Measurements from ENCODE around the gene INTS1.
A peak's percentile ranks its signal among the peaks of the same experiment; 100 is the strongest.

The INTS1 gene

DNA sequence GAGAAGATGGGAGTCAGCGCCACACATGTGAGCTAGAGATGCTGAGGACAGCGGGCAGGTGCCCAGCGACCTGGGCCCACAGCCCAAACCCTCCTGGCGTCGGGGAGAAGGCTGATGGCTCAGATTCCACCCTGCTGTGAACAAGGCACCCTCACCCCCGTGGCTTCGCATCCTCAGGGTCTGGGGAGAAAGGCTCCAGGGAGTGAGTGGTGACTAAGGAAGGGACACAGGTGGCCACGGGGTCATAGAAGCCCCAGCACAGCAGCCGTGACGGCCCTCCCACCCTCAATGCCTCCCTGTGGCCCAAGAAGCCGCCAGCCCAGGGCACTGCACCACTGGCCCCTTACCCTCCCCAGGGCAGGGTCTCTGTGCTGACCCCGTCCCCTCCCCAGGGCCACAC, 19.6 kb downstream of the INTS1 start:
- CTCF ChIA-PET = no interaction called here
- Mint-ChIP-seq H3K27me3 (no peaks in the 10 kb centered on the region), H3K36me3 (peaks cover 25% of the 10 kb centered on the region), H3K4me3 (no peak overlapping the region), H3K4me1 (no peaks in the 10 kb centered on the region), H3K27ac (no peak overlapping the region), H3K9me3 (no peaks in the 10 kb centered on the region)
- DNase-seq = no peak

DNA sequence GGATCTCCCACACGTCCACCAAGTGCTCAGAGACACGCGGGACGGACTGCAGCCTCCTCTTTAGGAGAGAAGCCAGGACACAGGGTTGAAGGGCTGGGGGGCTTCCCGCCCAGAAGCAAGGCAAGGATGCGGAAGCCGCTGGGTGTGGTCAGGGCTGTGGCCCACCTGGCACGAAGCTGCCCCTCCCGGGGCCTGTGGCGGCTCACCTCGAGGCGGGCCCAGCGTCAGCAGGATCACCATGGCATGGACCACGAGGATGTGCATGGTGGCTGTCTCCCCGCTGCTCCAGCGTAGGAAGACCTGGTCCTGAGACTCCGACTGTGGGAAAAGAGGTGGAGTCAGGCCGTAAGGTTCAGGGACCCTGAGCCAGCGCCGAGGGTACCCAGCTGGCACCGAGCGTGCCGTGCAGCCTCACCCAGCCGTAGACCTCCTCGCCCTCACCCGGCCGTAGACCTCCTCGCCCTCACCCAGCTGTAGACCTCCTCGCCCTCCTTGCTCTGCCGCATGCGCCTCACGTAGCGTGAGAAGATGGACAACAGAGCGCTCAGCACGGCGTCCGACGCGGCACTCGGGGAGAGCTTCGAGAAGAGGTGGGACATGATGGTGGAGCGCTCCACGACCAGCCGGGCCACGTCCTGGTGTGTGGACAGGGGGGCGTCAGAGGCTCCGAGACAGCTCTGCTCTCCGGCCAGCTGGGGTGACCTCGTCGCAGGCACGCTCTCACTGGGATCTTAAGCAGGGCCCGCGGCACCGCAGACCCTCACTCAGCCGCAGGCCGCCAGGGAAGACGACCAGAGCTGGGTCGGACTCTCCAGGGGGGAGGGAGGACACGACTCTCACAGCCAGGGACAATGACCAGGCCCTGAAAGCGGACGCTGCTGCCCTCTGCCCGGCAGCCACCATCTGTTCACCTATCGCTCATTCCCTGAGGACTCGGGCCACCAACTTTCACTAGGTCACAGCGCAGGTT, 20.4 kb downstream of the INTS1 start:
- Mint-ChIP-seq H3K27me3 (no peaks in the 10 kb centered on the region), H3K4me1 (no peaks in the 10 kb centered on the region), H3K27ac (no peak overlapping the region), H3K36me3 (peaks cover 22% of the 10 kb centered on the region), H3K9me3 (no peaks in the 10 kb centered on the region), H3K4me3 (no peak overlapping the region)
- CTCF ChIA-PET = no interaction called here
- no peak for DNase-seq

DNA sequence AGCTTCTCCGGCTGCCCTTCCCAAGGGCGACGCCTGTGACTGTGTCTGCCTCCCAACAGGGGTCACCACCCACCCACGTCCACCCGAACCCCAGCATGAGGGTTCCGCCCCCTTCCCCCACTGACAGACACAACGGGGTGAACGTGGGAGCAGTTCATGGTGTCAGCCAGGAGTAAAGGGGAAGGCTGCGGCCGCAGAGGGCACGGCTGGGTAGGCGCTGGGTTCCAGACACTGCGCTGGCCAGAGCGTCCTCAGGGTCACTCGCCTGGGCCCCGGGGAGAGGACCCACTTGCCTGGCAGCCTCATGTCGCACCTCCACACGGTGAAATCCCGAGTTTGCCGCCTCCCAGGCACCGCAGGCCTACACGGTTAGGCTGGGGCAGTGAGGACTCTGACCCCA, 21.1 kb downstream of the INTS1 start:
- no peaks in the 10 kb centered on the region for H3K9me3 Mint-ChIP-seq
- no peak for DNase-seq
- no peaks in the 10 kb centered on the region for H3K4me1 Mint-ChIP-seq
- peaks cover 18% of the 10 kb centered on the region for H3K36me3 Mint-ChIP-seq
- CTCF ChIA-PET = no interaction called here
- H3K4me3 Mint-ChIP-seq = no peak overlapping the region
- no peaks in the 10 kb centered on the region for H3K27me3 Mint-ChIP-seq
- H3K27ac Mint-ChIP-seq = no peak overlapping the region

DNA sequence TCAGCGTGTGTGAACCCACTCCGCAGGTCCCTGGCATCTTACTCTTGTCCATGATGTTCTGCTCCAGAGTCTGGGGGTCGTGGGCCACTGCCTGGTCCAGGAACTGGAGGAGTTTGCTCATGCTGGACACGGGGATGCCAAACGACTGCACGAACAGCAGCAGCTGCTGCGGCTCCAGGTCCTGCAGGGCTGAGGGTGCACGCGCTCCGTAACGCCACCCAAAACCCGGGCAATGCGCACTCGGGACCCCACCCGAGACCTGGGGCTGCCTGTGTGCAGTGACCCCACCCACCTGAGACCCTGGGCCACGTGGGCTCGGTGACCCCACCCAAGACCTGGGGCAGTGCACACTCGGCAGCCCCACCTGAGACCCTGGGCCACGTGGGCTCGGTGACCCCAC, 22.9 kb downstream of the INTS1 start:
- Mint-ChIP-seq H3K27ac (no peak overlapping the region), H3K4me3 (no peak overlapping the region), H3K4me1 (no peaks in the 10 kb centered on the region), H3K27me3 (no peaks in the 10 kb centered on the region), H3K9me3 (no peaks in the 10 kb centered on the region), H3K36me3 (peaks cover 18% of the 10 kb centered on the region)
- no peak for DNase-seq
- CTCF ChIA-PET = no interaction called here

DNA sequence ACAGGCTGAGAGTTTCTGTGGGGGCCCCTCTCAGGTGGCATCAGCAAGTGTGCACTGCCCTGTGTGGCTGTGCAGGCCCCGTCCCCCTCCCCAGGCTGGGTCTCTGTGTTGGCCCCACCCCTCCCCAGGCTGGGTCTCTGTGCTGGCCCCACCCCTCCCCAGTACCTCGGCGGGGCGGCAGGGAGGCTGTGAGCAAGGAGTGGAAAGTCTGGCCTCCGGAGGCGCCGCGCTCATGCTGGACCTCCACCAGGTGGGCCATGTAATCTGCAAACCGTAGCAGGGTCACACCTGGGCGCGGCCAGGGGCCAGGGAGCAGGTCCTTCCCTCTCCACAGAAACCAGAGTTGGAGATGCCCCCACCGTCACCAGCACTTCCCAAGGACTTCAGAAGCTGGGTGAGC, 23.5 kb downstream of the INTS1 start:
- H3K27ac Mint-ChIP-seq = no peak overlapping the region
- no peak for DNase-seq
- CTCF ChIA-PET = no interaction called here
- H3K4me3 Mint-ChIP-seq = no peak overlapping the region
- H3K36me3 Mint-ChIP-seq = peaks cover 14% of the 10 kb centered on the region
- no peaks in the 10 kb centered on the region for H3K9me3 Mint-ChIP-seq
- H3K4me1 Mint-ChIP-seq = no peaks in the 10 kb centered on the region
- H3K27me3 Mint-ChIP-seq = no peaks in the 10 kb centered on the region

DNA sequence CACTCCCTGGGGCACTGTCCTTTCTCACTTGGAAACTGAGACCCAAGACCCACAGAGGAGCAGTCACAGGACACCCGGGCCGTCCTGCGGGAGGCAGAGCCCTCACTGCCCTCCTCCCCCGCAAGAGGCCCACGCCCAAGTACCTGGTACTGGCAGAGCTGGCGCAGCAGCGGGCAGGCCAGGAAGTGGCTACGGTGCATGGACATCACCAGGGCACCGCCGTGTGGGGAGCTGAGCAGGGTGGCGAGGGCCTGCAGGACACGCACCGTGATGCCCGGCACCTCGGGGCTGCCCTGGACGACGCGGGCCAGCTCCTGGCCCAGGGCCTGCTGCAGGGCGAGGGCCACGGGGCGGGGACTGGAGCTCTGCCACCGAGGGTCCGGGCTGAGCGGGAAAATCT, 24.9 kb downstream of the INTS1 start:
- no peak for DNase-seq
- Mint-ChIP-seq H3K36me3 (peaks cover 10% of the 10 kb centered on the region), H3K27me3 (no peaks in the 10 kb centered on the region), H3K27ac (no peak overlapping the region), H3K4me1 (peaks cover 6% of the 10 kb centered on the region), H3K4me3 (no peak overlapping the region), H3K9me3 (no peaks in the 10 kb centered on the region)
- CTCF ChIA-PET = no interaction called here

DNA sequence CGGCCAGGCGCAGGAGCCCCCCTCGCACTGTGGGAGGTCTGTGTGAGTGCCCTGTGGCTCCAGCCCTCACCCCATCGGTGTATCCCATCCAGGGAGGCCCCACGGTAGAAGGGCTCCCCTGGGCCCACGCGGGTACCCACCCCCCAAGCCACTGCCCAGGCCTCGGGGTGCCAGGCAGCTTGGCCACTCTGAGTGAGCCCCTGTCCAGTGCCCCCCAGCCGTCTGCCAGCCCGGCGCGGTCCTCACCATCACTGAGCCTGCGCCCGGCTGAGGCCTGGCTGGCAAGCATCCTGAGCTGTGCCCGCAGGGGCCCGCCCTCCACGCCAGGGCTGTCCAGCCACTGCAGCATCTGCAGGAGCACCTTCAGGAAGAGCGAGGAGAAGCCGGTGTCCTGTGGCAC, 25.7 kb downstream of the INTS1 start:
- no peak overlapping the region for H3K27ac Mint-ChIP-seq
- no peak for DNase-seq
- H3K36me3 Mint-ChIP-seq = peaks cover 5% of the 10 kb centered on the region
- peaks cover 12% of the 10 kb centered on the region for H3K4me1 Mint-ChIP-seq
- no peaks in the 10 kb centered on the region for H3K27me3 Mint-ChIP-seq
- no peaks in the 10 kb centered on the region for H3K9me3 Mint-ChIP-seq
- no peak overlapping the region for H3K4me3 Mint-ChIP-seq
- CTCF ChIA-PET = no interaction called here

DNA sequence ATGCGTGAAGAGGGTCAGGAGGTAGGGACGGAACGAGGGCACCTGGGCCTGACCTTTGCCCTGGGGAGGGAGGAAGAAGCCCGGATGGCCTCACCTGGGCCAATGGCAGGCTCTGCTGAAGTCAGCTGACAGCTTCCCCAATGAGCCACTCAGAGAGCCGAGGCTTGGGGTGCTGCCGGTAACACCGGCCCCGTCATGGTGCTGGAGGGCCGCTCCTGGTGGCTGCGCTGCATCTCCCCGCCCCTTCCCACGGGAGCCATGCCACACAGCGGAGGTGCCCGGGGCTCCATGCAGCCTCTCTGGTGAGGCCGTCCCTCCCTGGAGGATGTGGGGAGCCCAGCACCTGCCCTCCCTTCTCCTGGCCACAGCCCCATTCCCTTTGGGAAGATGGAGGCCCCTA, 27.3 kb downstream of the INTS1 start:
- Mint-ChIP-seq H3K27ac (no peak overlapping the region), H3K4me1 (peaks cover 14% of the 10 kb centered on the region), H3K4me3 (no peak overlapping the region), H3K36me3 (peaks cover 2% of the 10 kb centered on the region), H3K9me3 (no peaks in the 10 kb centered on the region), H3K27me3 (no peaks in the 10 kb centered on the region)
- CTCF ChIA-PET = no interaction called here
- DNase-seq = no peak

DNA sequence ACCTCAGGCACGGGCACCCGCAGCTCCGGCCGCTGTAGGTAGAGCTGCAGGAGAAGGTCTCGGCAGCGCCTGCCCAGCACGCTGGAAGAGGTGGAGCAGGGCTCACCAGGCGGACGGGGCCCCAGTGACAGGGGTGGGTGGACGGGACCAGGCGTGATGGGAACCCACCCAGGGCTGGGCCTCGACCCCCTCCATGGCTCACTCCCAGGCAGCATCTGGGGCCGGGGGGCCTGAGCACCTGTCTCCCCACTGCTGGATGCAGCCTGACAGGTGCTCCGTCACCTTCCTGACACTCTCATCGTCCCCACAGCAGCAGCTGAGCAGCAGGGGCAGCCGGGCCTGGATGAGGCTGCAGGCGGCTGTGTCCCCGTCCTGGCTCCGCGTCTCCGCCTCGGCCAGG, 28.2 kb downstream of the INTS1 start:
- Mint-ChIP-seq H3K9me3 (no peaks in the 10 kb centered on the region), H3K4me3 (no peak overlapping the region), H3K4me1 (peaks cover 14% of the 10 kb centered on the region), H3K27me3 (no peaks in the 10 kb centered on the region), H3K27ac (no peak overlapping the region), H3K36me3 (peaks cover 1% of the 10 kb centered on the region)
- CTCF ChIA-PET = interaction anchor here (2.5 kb wide), 1 partner anchor 227 kb away, joined by 6 read pairs; no protein-coding TSS in a partner anchor
- DNase-seq = no peak

DNA sequence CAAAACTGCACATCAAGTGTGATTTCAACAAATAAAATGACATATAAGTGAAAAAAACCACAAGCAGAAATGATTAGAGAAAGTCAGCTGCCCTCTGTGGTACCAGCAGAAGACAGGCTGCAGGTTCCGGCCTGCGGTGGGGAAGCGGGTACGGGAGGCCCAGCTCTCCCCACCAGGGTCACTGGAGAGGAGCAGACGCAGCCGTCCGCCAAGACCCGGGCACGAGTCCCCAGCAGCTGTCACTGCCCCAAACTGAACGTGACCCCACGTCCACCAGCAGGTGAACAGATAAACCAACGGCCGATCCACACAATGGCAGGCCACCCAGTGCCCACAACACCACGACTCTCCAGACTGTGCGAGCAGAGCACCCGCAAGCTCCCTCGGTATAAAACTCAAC, 28.8 kb downstream of the INTS1 start:
- H3K36me3 Mint-ChIP-seq = peaks cover 1% of the 10 kb centered on the region
- CTCF ChIA-PET = interaction anchor here (1.4 to 2.5 kb wide), 4 partner anchors 58 to 281 kb away, joined by 4 to 24 read pairs (median 8); no protein-coding TSS in a partner anchor
- peak overlapping the region; percentile 45 for H3K27ac Mint-ChIP-seq
- no peak overlapping the region for H3K4me3 Mint-ChIP-seq
- H3K4me1 Mint-ChIP-seq = peaks cover 14% of the 10 kb centered on the region
- no peak for DNase-seq
- H3K9me3 Mint-ChIP-seq = no peaks in the 10 kb centered on the region
- H3K27me3 Mint-ChIP-seq = no peaks in the 10 kb centered on the region

DNA sequence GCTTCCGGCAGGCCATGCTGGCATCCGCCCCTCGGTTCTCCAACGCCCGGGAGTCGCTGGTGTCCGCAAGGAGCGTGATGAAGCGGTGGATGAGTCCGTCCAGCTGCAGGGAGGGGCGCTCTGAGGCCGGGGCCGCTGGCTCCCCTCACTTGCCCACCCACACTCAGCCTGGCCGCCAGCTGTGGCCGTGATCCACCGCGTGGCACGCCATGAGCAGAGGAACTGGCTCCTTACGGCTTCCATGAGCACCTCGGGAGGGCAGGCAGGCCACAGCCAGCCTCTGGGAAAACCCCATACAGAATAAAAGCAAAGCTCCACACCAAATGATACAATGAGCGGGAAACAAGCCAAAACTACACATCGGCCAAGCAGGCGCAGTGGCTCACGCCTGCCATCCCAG, 29.5 kb downstream of the INTS1 start:
- Mint-ChIP-seq H3K4me3 (no peak overlapping the region), H3K36me3 (peaks cover 1% of the 10 kb centered on the region), H3K27ac (no peak overlapping the region), H3K4me1 (peaks cover 14% of the 10 kb centered on the region), H3K27me3 (no peaks in the 10 kb centered on the region), H3K9me3 (no peaks in the 10 kb centered on the region)
- CTCF ChIA-PET = interaction anchor here (0.7 to 2.5 kb wide), 11 partner anchors 12 to 281 kb away, joined by 3 to 24 read pairs (median 4); no protein-coding TSS in a partner anchor
- no peak for DNase-seq

DNA sequence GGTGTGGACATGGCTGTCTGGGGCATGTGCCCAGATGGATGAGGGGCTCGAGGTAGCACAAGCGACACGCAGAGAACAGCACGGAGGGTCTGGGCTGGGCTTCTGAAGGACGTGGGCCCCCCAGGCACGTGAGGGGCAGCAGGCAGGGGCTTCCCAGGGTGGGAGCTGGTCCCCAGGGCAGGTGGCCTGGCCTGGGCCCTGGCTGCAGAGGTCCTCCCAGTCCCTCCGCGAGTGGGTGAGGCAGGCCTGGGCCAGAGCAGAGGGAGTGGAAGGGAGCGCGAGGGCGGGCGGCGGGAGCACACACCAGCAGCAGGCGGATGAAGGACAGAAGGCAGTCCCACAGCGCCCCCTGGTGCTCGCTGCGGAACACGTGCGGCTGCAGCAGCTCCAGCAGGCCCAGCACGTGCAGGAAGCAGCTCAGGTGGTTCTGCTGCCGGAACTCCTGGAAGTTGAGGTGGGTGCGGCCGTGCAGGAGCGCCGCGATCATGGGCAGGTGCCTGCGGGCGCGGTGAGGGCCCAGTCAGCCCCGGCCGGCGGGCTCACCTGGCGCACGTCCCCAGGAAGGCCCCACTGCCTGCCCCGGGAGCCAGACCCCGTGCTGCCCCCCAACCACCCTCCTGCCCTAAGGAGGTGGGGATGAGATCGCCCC, 30.2 kb downstream of the INTS1 start:
- H3K4me1 Mint-ChIP-seq = peaks cover 14% of the 10 kb centered on the region
- no peak overlapping the region for H3K4me3 Mint-ChIP-seq
- H3K36me3 Mint-ChIP-seq = peaks cover 1% of the 10 kb centered on the region
- no peaks in the 10 kb centered on the region for H3K27me3 Mint-ChIP-seq
- no peak overlapping the region for H3K27ac Mint-ChIP-seq
- H3K9me3 Mint-ChIP-seq = no peaks in the 10 kb centered on the region
- CTCF ChIA-PET = interaction anchor here (0.7 to 2.5 kb wide), 11 partner anchors 11 to 280 kb away, joined by 3 to 24 read pairs (median 4); no protein-coding TSS in a partner anchor
- DNase-seq = peak; percentile 93

DNA sequence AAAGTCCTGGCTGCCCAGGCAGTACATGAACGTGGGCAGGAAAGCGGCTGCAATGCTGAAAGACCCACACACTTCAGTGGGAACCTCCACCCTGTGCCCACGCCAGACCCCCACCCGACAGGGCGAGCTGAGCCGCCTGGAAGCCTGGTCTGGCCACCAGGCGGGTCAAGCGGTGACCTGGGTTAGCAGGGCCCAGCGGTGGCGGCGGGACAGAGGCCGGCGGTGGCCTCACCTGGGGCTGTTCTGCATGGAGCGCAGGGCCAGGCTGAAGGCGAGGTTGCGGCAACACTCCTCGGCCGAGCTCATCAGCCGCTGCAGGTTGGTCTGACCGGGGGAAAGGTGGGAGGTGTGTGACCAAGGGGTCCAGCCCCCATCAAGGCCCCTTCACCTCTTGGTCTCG, 33.3 kb downstream of the INTS1 start:
- Mint-ChIP-seq H3K27me3 (no peaks in the 10 kb centered on the region), H3K4me1 (peaks cover 14% of the 10 kb centered on the region), H3K9me3 (no peaks in the 10 kb centered on the region), H3K4me3 (no peak overlapping the region), H3K36me3 (peaks cover 1% of the 10 kb centered on the region), H3K27ac (no peak overlapping the region)
- no peak for DNase-seq
- CTCF ChIA-PET = no interaction called here

DNA sequence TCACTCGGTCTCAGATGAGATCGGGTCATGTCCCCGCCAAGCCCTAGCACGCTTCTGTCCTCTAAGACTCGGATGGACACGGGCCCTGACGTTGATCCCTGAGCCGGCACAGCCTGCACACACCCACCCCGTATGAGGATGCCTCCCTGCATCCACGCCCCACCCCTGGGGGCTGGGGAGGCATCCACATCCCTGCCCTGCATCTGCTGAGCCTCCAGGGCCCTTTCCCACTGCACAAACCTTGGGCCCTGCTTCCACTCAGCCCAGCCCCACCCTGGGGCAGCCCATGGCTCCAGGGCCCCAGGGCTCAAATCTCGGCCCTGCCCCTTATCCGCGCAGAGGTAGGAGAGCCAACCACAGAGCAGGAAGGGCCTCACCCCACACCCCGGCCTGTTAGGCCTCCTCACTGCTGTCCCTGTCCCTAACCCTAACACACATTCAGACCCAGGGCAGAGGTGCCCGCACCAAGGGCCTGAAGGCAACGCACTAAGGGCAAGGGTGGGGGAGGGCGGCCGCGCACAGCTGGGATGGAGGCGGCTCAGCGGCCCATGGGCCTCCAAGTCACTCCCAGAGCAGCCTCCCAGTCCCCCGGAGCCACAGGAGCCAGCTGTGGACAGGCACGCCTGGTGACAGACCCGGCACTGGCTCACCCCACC, 35.4 kb downstream of the INTS1 start:
- CTCF ChIA-PET = no interaction called here
- peaks cover 5% of the 10 kb centered on the region for H3K4me1 Mint-ChIP-seq

More for the DNA sequence above, 35.4 kb downstream of the INTS1 start:
- no peak for DNase-seq
- Mint-ChIP-seq H3K36me3 (peaks cover 1% of the 10 kb centered on the region), H3K9me3 (no peaks in the 10 kb centered on the region), H3K27me3 (no peaks in the 10 kb centered on the region), H3K4me3 (no peak overlapping the region), H3K27ac (no peak overlapping the region)
